Measurements from ENCODE around the gene PALM3.
"Not testable (repeated sequence)": the region's sequence is repeated elsewhere in the genome, so short reads cannot be mapped to it uniquely, and the experiment has no call there.

PALM3 gene

GRCh38 chr19:14059652-14060155, 2.2 kb downstream of the PALM3 start:
- DNase-seq (ENCODE audit: low spot score), result no peak

DNA sequence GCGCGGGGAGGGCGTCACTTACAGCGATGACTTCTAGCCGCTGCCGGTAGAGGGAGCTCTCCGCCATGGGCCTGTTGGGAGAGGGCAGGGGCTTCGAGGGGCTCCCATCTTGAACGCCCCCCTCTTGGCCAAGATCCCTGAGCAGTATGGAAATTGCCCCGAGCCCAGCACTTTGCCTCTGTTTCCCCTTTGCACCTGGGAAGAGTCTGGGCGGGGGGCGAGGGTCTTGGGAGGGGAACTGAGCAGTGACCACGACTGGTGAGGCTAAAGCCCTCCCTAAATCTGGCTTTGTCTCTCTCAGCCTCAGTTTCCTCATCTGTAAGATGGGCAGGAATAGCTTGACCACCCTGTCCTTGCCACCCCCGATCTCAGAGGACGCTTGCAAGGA, 2.8 kb downstream of the PALM3 start:
- peak; percentile 39 for DNase-seq (ENCODE audit: low spot score)

DNA sequence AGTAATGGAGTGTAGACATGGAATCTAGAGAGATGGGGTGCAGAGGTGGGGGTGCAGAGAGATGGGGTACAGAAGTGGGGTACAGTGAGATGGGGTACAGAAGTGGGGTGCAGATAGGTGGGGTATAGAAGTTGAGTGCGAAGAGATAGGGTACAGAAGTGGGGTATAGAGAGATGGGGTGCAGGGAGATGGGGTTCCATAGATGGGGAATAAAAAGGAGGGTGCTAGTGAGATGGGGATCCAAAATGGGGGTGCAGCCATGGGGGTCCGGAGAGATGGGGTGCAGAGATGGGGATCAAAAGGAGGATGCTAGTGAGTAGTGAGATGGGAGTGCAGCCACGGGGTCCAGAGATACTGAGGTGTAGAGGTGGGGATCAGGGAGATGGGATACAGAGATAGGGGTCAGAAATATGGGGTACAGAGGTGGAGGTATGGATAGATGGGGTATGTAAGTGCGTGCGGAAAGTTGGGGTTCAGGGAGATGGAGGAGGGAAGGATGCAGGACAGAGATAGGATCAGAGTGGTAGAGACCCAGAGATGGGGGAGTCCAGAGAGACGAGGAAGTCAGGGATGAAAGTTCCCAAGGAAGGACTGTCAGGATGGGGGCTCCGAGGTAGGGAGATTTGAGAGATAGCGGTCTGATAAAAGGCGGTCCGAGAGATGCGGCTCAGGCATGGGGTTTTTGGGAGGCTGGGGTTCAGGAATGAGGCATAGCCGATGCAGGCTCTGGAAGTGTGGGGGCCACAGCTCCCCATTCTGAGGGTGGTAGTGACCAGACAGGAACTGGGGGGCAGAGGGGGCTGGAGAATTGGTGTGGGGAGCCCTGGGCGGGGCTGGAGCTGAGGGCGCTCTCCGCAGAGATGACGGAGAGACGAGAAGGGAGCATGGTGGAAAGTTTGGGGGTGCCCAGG, 3.4 kb downstream of the PALM3 start:
- no peak for DNase-seq (ENCODE audit: low spot score)

- no peak for DNase-seq (ENCODE audit: low spot score)
Measured at GRCh38 chr19:14056741-14057356, 5.0 kb downstream of the PALM3 start.

- no peak for DNase-seq (ENCODE audit: low spot score)
Measured at GRCh38 chr19:14056069-14056666, 5.7 kb downstream of the PALM3 start.

- DNase-seq (ENCODE audit: low spot score), result no peak
Measured at GRCh38 chr19:14055396-14055795, 6.5 kb downstream of the PALM3 start.

GRCh38 chr19:14054721-14055120, 7.2 kb downstream of the PALM3 start:
- no peak for DNase-seq (ENCODE audit: low spot score)

GRCh38 chr19:14054099-14054498, 7.8 kb downstream of the PALM3 start:
- DNase-seq (ENCODE audit: low spot score), result no peak

DNA sequence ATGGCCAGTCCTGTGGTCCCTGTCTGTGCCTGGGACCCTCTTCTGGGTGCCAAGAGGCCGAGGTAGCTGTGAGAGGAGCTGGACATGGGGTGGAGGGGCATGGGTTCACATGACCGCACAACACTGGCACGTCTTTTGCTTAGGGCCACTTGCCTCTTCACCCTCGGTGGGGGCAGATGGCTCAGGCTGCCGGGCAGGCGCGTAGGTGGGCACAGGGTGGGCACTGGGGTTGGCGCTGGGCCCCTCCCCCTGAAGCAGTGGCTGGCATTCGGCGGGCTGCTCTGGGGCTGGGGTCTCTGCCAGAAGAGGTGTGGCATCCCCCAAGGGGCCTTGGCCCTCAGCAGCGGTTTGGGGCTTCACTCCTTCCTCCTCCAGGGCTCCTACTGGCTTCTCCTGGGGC, 8.4 kb downstream of the PALM3 start:
- no peak for DNase-seq (ENCODE audit: low spot score)

DNA sequence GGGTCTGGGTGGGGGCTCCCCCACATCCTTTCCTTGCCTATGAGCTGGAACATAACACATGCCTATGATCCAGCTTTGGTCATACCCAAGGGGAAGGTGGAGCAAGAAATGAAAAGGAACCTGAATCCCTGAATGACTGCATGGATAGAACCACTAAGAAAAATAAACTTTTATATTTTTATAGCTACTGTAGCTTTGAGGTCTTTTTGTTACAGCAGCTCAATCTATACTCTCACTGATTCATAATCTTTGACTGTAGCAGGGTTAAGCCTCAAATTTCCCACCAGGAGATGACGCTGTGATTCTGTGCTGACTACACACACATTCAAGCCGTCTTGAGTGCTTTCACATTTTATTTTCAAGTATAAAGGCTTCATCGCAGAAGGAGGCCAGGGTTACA, 8.8 kb downstream of the PALM3 start:
- no peak for DNase-seq (ENCODE audit: low spot score)

DNA sequence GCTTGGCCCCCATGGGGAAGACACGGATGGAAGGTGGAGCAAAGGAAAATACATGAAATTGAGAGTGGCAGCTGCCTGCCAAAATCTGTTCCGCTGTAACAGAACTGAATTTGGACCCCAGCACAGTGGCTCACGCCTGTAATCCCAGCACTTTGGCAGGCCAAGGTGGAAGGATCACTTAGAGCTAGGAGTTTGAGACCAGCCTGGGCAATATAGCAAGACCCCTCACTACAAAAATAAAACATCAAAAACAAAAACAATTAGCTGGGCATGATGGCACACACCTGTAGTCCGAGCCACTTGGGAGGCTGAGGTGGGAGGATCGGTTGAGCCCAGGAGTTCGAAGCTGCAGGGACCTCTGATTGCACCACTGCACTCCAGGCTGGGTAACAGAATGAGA, 9.4 kb downstream of the PALM3 start:
- no peak for DNase-seq (ENCODE audit: low spot score)

- DNase-seq (ENCODE audit: low spot score), result no peak
Measured at GRCh38 chr19:14051980-14052379, 9.9 kb downstream of the PALM3 start.

- not testable (repeated sequence) for DNase-seq (ENCODE audit: low spot score)
Measured at GRCh38 chr19:14050961-14051360, 10.9 kb downstream of the PALM3 start.

- DNase-seq (ENCODE audit: low spot score), result no peak
Measured at GRCh38 chr19:14050512-14050911, 11.4 kb downstream of the PALM3 start.

- DNase-seq (ENCODE audit: low spot score), result peak; percentile 71
Measured at GRCh38 chr19:14048443-14049153, 13.3 kb downstream of the PALM3 start.

- not testable (repeated sequence) for DNase-seq (ENCODE audit: low spot score)
Measured at GRCh38 chr19:14047866-14048265, 14.0 kb downstream of the PALM3 start.

DNA sequence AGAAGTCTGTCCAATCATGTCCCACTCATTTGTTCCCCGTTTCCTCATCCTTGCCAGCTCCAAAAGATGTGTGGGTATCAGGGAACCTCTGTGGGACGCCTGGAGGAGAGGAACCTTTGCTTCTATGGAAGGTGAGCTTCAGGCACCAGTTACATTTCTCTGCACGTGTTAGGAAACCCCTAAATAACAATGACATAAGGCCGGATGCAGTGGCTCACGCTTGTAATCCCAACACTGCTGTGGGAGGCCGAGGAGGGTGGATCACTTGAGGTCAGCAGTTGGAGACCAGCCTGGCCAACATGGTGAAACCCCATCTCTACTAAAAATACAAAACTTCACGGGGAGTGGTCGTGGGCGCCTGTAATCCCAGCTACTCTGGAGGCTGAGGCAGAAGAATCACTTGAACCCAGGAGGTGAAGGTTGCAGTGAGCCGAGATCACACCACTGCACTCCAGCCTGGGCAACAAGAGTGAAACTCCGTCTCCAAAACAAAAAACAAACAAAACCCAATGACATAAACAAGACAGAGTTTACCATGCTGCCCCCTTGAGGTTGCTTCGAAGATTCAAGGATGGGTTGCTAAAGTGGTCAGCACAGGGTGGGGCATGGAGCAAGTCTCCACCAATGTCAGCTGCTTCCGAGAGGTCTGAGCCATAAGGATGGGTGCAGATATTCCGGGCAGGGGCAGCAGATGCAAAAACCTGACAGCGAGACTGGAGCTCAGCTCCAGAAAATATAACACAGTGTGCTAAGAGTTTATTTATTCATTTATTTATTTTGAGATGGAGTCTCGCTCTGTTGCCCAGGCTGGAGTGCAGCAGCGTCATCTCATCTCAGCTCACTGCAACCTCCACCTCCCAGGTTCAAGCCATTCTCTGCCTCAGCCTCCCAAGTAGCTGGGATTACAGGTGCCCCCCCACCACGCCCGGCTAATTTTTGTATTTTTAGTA, 18.9 kb downstream of the PALM3 start:
- peak; percentile 57 for DNase-seq (ENCODE audit: low spot score)

DNA sequence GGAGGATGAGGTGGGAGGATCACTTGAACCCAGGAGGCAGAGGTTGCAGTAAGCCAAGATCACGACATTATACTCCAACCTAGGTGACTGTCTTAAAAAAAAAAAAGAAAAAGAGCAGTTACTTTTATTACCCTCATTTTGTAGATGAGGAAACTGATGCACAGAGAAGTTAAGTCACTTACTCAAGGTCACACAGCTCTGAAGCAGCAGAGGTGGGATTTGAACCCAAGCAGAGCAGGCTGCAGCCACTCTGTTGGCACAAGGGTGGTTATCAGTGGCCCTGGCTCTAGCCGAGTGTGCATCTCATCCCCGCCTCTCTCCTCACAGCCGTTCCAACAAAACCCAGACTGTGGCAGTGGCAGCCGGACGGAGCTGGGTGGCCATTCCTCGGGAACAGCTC, 22.7 kb downstream of the PALM3 start:
- DNase-seq (ENCODE audit: low spot score), result no peak

- DNase-seq (ENCODE audit: low spot score), result no peak
Measured at GRCh38 chr19:14035706-14036105, 26.2 kb downstream of the PALM3 start.

- not testable (repeated sequence) for DNase-seq (ENCODE audit: low spot score)
Measured at GRCh38 chr19:14035159-14035558, 26.7 kb downstream of the PALM3 start.

DNA sequence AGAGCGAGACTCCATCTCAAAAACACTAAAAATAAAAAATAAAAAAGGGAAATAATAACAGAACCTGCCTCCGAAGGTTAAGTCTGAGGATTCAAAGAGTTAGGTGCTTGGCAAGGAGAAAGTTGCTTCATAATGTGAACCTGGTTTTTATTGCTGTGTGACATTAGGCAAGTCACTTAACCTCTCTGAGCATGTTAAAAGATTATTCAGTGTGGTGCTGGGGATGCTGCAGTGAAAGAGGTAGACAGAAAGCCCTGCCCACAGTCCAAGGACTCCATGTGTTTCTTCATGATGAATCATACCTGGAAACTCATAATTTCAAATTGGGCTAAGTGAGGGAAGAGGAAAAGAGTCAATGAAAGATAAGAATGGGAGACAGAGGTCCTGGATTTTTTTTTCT, 27.9 kb downstream of the PALM3 start:
- DNase-seq (ENCODE audit: low spot score), result no peak
